MM.1S (cell line): ENCODE results near the gene PDLIM4.

ENCODE experiments used
- DNase-seq: peaks from one replicate; pipeline ENCODE4 v3.0.0-alpha.2; 2015
- H2AFZ ChIP-seq: fragments of 300-600 bp; sonication (generic); 2 replicates; pipeline ENCODE4 v1.6.0; 2016; ENCODE audit warnings: antibody characterized with exemption, low read length
- H3F3A ChIP-seq: fragments of 300-600 bp; sonication (generic); 2 replicates; pipeline ENCODE4 v1.6.1; 2016; ENCODE audit warnings: mild to moderate bottlenecking, antibody characterized with exemption, low read length, moderate library complexity, mixed read lengths; ENCODE audit not compliant: insufficient read depth
- H3K27ac ChIP-seq: fragments of 300-600 bp; sonication (generic); 2 replicates; pipeline ENCODE4 v1.5.1; 2016; ENCODE audit warnings: mild to moderate bottlenecking, low read length
- H3K27me3 ChIP-seq: fragments of 300-600 bp; sonication (generic); replicated peaks from 2 replicates; pipeline ENCODE4 v1.6.0; 2016; ENCODE audit warnings: low read length; ENCODE audit not compliant: insufficient read depth
- H3K36me3 ChIP-seq: fragments of 300-600 bp; sonication (generic); replicated peaks from 2 replicates; pipeline ENCODE4 v1.6.1; 2016; ENCODE audit warnings: mild to moderate bottlenecking, low read length, mixed read lengths; ENCODE audit not compliant: insufficient read depth
- H3K4me1 ChIP-seq: fragments of 300-600 bp; sonication (generic); 2 replicates; pipeline ENCODE4 v1.6.1; 2016; ENCODE audit warnings: low read length, mixed read lengths
- H3K4me2 ChIP-seq: fragments of 300-600 bp; sonication (generic); 2 replicates; pipeline ENCODE4 v1.6.0; 2016; ENCODE audit warnings: low read depth, low read length
- H3K4me3 ChIP-seq: fragments of 300-600 bp; sonication (generic); 2 replicates; pipeline ENCODE4 v1.5.1; 2016; ENCODE audit warnings: low read length, mixed read lengths
- H3K79me2 ChIP-seq: fragments of 300-600 bp; sonication (generic); 2 replicates; pipeline ENCODE4 v1.6.1; 2016; ENCODE audit warnings: mixed run types, low read length, mixed read lengths
- H3K9ac ChIP-seq: fragments of 300-600 bp; sonication (generic); 2 replicates; pipeline ENCODE4 v1.6.1; 2016; ENCODE audit warnings: low read length, mixed read lengths
- H3K9me2 ChIP-seq: fragments of 300-600 bp; sonication (generic); replicated peaks from 2 replicates; pipeline ENCODE4 v1.6.1; 2016; ENCODE audit warnings: mild to moderate bottlenecking, low read length, mixed read lengths; ENCODE audit not compliant: insufficient read depth
- H3K9me3 ChIP-seq: fragments of 300-600 bp; sonication (generic); replicated peaks from 2 replicates; pipeline ENCODE4 v1.6.1; 2016; ENCODE audit warnings: mild to moderate bottlenecking, low read length, mixed read lengths; ENCODE audit not compliant: insufficient read depth
- H4K20me1 ChIP-seq: fragments of 300-600 bp; sonication (generic); 2 replicates; pipeline ENCODE4 v1.6.1; 2016; ENCODE audit warnings: mild to moderate bottlenecking, low read length, moderate library complexity, mixed read lengths; ENCODE audit not compliant: insufficient read depth
- CTCF ChIP-seq: fragments of 300-600 bp; sonication (generic); IDR thresholded peaks from 2 replicates; pipeline ENCODE4 v1.5.1; 2016; ENCODE audit warnings: antibody characterized with exemption, low read length, mixed read lengths
- EZH2 ChIP-seq: fragments of 300-600 bp; sonication (generic); optimal IDR thresholded peaks from 2 replicates; pipeline ENCODE3; 2017; ENCODE audit warnings: low read depth, mild to moderate bottlenecking, antibody characterized with exemption, low read length, mixed read lengths
- EZH2phosphoT487 ChIP-seq: fragments of 300-600 bp; sonication (generic); IDR thresholded peaks from 2 replicates; pipeline ENCODE4 v1.6.1; 2018; ENCODE audit warnings: antibody characterized with exemption, low read length

Gene PDLIM4

GRCh38 chr5:132267931-132268768 is 10.7 kb downstream of the PDLIM4 start:
- Histone ChIP-seq H3K27me3 (no peaks in the 10 kb centered on the region), H3K79me2 (no peaks in the 10 kb centered on the region), H3F3A (no peaks in the 10 kb centered on the region), H3K9ac (no peak overlapping the region), H3K4me2 (no peak overlapping the region), H2AFZ (no peak overlapping the region), H3K4me1 (no peaks in the 10 kb centered on the region), H3K27ac (no peak overlapping the region), H3K9me3 (no peaks in the 10 kb centered on the region), H4K20me1 (no peaks in the 10 kb centered on the region), H3K36me3 (no peaks in the 10 kb centered on the region), H3K4me3 (no peak overlapping the region), H3K9me2 (no peaks in the 10 kb centered on the region)
- no peak for TF ChIP-seq EZH2
- TF ChIP-seq CTCF, result no peak
- DNase-seq, result no peak

- H3K9ac ChIP-seq, result no peak overlapping the region
Observed at GRCh38 chr5:132268769-132269551, 11.5 kb downstream of the PDLIM4 start.

DNA sequence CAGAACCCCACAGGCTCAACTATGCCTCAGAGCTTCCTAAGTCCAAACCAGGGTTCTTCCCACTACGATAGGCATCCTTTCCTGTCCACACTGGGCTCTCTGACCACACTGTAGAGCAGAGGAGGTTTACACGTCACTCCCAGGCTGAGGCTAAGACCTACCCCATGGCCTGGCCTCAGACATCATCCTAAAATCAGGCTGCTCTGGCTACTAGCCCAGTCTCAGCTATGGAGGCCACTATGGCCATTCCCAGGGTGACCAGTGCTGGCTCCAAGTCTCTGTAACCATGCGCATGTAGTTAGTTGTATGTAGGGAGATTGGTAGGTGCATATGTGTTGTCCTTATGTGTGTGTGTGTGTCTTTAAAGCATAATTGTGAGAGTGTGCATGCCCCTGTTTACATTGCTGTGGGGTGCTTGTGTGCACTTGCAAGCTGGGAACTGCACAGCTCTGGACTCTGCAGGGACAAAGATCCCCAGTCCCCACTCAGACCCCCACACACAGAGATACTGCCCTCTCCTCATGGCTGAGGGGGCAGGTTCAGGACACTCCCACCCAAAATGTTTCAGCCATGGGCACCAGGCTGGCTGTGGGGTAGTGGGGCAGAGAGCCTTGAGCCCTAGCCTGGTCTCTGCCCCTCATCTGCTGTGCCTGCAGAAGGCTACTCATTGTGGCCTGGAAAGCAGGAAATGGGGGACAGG is 12.3 kb downstream of the PDLIM4 start:
- H3F3A ChIP-seq, result no peaks in the 10 kb centered on the region
- no peak overlapping the region for H3K4me2 ChIP-seq
- no peaks in the 10 kb centered on the region for H4K20me1 ChIP-seq
- no peaks in the 10 kb centered on the region for H3K9me3 ChIP-seq
- TF ChIP-seq EZH2 (no peak), EZH2phosphoT487 (no peak), CTCF (no peak)
- no peaks in the 10 kb centered on the region for H3K9me2 ChIP-seq
- H3K4me1 ChIP-seq, result no peaks in the 10 kb centered on the region
- no peak overlapping the region for H2AFZ ChIP-seq
- H3K9ac ChIP-seq, result no peak overlapping the region
- H3K4me3 ChIP-seq, result no peak overlapping the region
- no peaks in the 10 kb centered on the region for H3K27me3 ChIP-seq
- no peak overlapping the region for H3K27ac ChIP-seq
- no peaks in the 10 kb centered on the region for H3K36me3 ChIP-seq
- no peaks in the 10 kb centered on the region for H3K79me2 ChIP-seq
- no peak for DNase-seq

More at GRCh38 chr5:132268769-132269551, 11.5 kb downstream of the PDLIM4 start:
- no peaks in the 10 kb centered on the region for H3F3A ChIP-seq
- no peaks in the 10 kb centered on the region for H3K79me2 ChIP-seq
- H3K9me3 ChIP-seq, result no peaks in the 10 kb centered on the region
- H3K4me2 ChIP-seq, result no peak overlapping the region
- H2AFZ ChIP-seq, result no peak overlapping the region
- TF ChIP-seq EZH2 (no peak), CTCF (no peak), EZH2phosphoT487 (no peak)
- no peaks in the 10 kb centered on the region for H4K20me1 ChIP-seq
- H3K4me3 ChIP-seq, result no peak overlapping the region
- H3K4me1 ChIP-seq, result no peaks in the 10 kb centered on the region
- no peaks in the 10 kb centered on the region for H3K36me3 ChIP-seq
- no peaks in the 10 kb centered on the region for H3K9me2 ChIP-seq
- DNase-seq, result no peak
- no peaks in the 10 kb centered on the region for H3K27me3 ChIP-seq
- no peak overlapping the region for H3K27ac ChIP-seq
